Body of pancreas (tissue), 4 donors: ENCODE results near the gene IL1F10. TPM values are rescaled to one million over a fixed set of nuclear protein-coding genes. Genes with fewer than 3 reads are reported as not detected.

Experiments
- ATAC-seq: fragments of 150-250 bp; one replicate; pipeline ENCODE4 v1.9.1; 2016
- DNase-seq, 4 donors: peaks; one replicate each; pipeline ENCODE4 v3.0.0-alpha.2; 2019
- H3K27ac ChIP-seq, 4 donors: fragments of 200-600 bp; sonication (generic); 1 replicate in 3 of 4; 2 replicates in 1 of 4; pipeline versions ENCODE4 v1.5.1 to v1.6.1; 2016 to 2019; ENCODE audit warnings: mild to moderate bottlenecking in 1 of 4, mixed read lengths in 1 of 4, moderate library complexity in 1 of 4
- H3K27me3 ChIP-seq, 2 donors: fragments of 200-600 bp; sonication (generic); one replicate each; pipeline ENCODE4 v1.6.0; 2016; ENCODE audit warnings: mild to moderate bottlenecking in 1 of 2
- H3K36me3 ChIP-seq, 2 donors: fragments of 200-600 bp; sonication (generic); replicated peaks in 1 of 2; 2 replicates each; pipeline ENCODE4 v1.5.1; 2016; ENCODE audit warnings: low read depth in 2 of 2; ENCODE audit not compliant: insufficient read depth in 1 of 2
- H3K4me1 ChIP-seq: fragments of 200-600 bp; sonication (generic); one replicate; pipeline ENCODE4 v1.6.0; 2016
- H3K4me3 ChIP-seq, 2 donors: fragments of 200-600 bp; sonication (generic); 1 replicate in 1 of 2; 2 replicates in 1 of 2; pipeline ENCODE4 v1.5.1; 2016 to 2019
- H3K9me3 ChIP-seq, 3 donors: fragments of 200-600 bp; sonication (generic); 1 replicate in 2 of 3; 2 replicates in 1 of 3; pipeline ENCODE4 v1.5.1; 2016
- POLR2A ChIP-seq, 3 donors: fragments of 450-650 bp; IDR thresholded peaks; one replicate each; pipeline ENCODE4 v1.6.1; 2016; ENCODE audit warnings: antibody characterized with exemption in 3 of 3, mild to moderate bottlenecking in 2 of 3
- WGBS, 2 donors: methylation state at CpG; one replicate each; pipeline ENCODE4 v1.1.5; 2017; 5-methylcytosine and 5-hydroxymethylcytosine counted together
- intact Hi-C: fragments of 100-400 bp; cut with DNase I; formaldehyde crosslinking; loops from one replicate; pipeline ENCODE4 v1.15.1; 2023
- total RNA-seq, 2 donors: library from RNA; depleted of rRNA; stranded (reverse); fragments of >200 nt; gene quantifications; one replicate each; pipeline ENCODE4 v1.1.0, GENCODE V29; 2016
- TF ChIP-seq, protein P1 (sequence below), 7 experiments: fragments of 450-650 bp in 4 of 7; fragments of 200-600 bp in 3 of 7; sonication (generic) in 3 of 7; IDR thresholded peaks; one replicate each; pipeline ENCODE4 v1.5.1; 2016 to 2019; ENCODE audit warnings: antibody characterized with exemption in 7 of 7

Gene IL1F10
- total RNA-seq, 2 donors from 2014 or later, result not detected

DNA sequence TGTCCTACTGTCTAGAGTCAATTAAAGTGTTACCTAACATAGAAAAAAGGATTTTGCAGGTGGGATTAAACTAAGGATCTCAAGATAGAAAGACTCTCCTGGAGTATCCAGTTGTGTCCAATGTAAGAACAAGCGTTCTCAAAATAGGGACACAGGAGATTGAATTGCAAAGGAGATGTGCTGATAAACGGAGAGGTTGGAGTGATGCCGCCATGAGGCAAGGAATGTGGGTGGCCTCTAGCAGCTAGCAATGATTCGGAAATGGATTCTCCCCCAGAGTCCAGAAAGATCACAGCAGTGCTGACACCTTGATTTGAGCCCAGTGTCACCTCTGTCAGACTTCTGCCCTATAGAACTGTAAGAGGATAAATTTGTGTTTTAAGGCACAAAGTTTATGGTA lies 35.5 kb downstream of the IL1F10 start:
- ATAC-seq (no peak), DNase-seq (no peak)
- TF ChIP-seq POLR2A (IDR thresholded peaks at IDR 0.05), result no peak
- TF ChIP-seq, protein P1, sequence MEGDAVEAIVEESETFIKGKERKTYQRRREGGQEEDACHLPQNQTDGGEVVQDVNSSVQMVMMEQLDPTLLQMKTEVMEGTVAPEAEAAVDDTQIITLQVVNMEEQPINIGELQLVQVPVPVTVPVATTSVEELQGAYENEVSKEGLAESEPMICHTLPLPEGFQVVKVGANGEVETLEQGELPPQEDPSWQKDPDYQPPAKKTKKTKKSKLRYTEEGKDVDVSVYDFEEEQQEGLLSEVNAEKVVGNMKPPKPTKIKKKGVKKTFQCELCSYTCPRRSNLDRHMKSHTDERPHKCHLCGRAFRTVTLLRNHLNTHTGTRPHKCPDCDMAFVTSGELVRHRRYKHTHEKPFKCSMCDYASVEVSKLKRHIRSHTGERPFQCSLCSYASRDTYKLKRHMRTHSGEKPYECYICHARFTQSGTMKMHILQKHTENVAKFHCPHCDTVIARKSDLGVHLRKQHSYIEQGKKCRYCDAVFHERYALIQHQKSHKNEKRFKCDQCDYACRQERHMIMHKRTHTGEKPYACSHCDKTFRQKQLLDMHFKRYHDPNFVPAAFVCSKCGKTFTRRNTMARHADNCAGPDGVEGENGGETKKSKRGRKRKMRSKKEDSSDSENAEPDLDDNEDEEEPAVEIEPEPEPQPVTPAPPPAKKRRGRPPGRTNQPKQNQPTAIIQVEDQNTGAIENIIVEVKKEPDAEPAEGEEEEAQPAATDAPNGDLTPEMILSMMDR (IDR thresholded peaks at IDR 0.05), result no peak
- no peaks in the 10 kb centered on the region for H3K27me3 ChIP-seq
- intact Hi-C loops, result no loop called here
- WGBS, 2 donors, result 85 to 88% methylated on average over 4 of the region's 4 CpGs
- H3K4me3 ChIP-seq, result no peak overlapping the region
- H3K36me3 ChIP-seq, result no peaks in the 10 kb centered on the region
- no peaks in the 10 kb centered on the region for H3K9me3 ChIP-seq
- no peaks in the 10 kb centered on the region for H3K4me1 ChIP-seq
- no peak overlapping the region for H3K27ac ChIP-seq

DNA sequence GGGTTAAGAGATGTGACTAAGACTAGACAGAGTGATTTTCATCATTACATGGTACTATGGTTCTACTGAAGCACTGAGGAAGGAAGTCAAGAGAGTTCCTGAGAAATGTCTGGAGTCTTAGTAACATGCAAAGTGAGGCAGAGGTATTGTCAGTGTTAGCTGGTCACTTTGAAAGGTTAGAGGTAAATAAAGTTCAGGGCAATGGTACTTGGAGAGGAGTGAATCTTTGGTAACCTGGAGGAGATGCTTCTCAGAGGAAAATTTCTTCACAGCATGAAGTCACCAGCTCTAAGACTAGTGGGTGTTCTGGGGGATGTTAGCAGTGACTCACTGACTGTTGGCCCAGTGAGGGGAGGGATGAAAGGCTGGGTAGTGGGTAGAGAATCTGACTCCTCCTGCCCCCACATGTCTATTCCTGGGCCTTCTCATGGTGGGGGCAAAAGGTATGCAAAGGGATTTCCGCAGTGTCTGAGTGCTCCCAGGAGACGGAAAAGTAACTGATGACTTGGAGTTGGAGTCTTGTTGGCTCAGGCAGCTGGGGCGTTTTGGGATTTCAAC lies 36.4 kb downstream of the IL1F10 start:
- H3K27me3 ChIP-seq, result no peaks in the 10 kb centered on the region
- ATAC-seq (no peak), DNase-seq (no peak)
- H3K9me3 ChIP-seq, result no peaks in the 10 kb centered on the region
- 59 to 63% methylated on average over 3 of the region's 3 CpGs for WGBS, 2 donors
- H3K36me3 ChIP-seq, result no peaks in the 10 kb centered on the region
- no peak overlapping the region for H3K27ac ChIP-seq
- intact Hi-C loops, result no loop called here
- H3K4me3 ChIP-seq, result no peak overlapping the region
- TF ChIP-seq, protein P1 (IDR thresholded peaks at IDR 0.05), result no peak
- no peak for TF ChIP-seq POLR2A (IDR thresholded peaks at IDR 0.05)
- no peaks in the 10 kb centered on the region for H3K4me1 ChIP-seq

- Histone ChIP-seq H3K4me1 (no peaks in the 10 kb centered on the region), H3K27ac (no peak overlapping the region), H3K4me3 (no peak overlapping the region), H3K9me3 (no peaks in the 10 kb centered on the region), H3K27me3 (no peaks in the 10 kb centered on the region), H3K36me3 (no peaks in the 10 kb centered on the region)
- intact Hi-C loops, result no loop called here
- ATAC-seq (no peak), DNase-seq (no peak)
- TF ChIP-seq, protein P1 (IDR thresholded peaks at IDR 0.05), result no peak
- TF ChIP-seq POLR2A (IDR thresholded peaks at IDR 0.05), result no peak
- 62 to 65% methylated on average over 6 of the region's 6 CpGs for WGBS, 2 donors
Measured at GRCh38 chr2:113105047-113105785, 37.4 kb downstream of the IL1F10 start.

- intact Hi-C loops, result no loop called here
- Histone ChIP-seq H3K4me3 (no peak overlapping the region), H3K36me3 (no peaks in the 10 kb centered on the region), H3K27me3 (no peaks in the 10 kb centered on the region), H3K9me3 (no peaks in the 10 kb centered on the region), H3K27ac (no peak overlapping the region), H3K4me1 (no peaks in the 10 kb centered on the region)
- DNase-seq (no peak), ATAC-seq (no peak)
- 64 to 66% methylated on average over 3 of the region's 3 CpGs for WGBS, 2 donors
- TF ChIP-seq, protein P1 (IDR thresholded peaks at IDR 0.05), result no peak
- TF ChIP-seq POLR2A (IDR thresholded peaks at IDR 0.05), result no peak
Measured at GRCh38 chr2:113111121-113111520, 43.4 kb downstream of the IL1F10 start.
